NCI-H510A treated with DMSO at 0.1 percent for 48 hours (cell line): ENCODE results near the gene RAB24.
"Not testable (repeated sequence)": the region's sequence is repeated elsewhere in the genome, so short reads cannot be mapped to it uniquely, and the experiment has no call there.

Source experiments
- DNase-seq: peaks from one replicate; lab custom pipeline; 2025; lab: John Stamatoyannopoulos, UW

The RAB24 gene

GRCh38 chr5:177293819-177294581 lies 9.5 kb downstream of the RAB24 start:
- no peak for DNase-seq

- no peak for DNase-seq
These were observed 11.8 kb downstream of the RAB24 start for GRCh38 chr5:177291735-177292134.

- DNase-seq: no peak
These were observed 12.5 kb downstream of the RAB24 start for GRCh38 chr5:177290816-177291596.

GRCh38 chr5:177288191-177288590 lies 15.3 kb downstream of the RAB24 start:
- no peak for DNase-seq

- DNase-seq: no peak
These were observed 26.6 kb downstream of the RAB24 start for GRCh38 chr5:177276886-177277285.

- no peak for DNase-seq
These were observed 27.6 kb downstream of the RAB24 start for GRCh38 chr5:177275883-177276282.

- no peak for DNase-seq
These were observed 32.4 kb downstream of the RAB24 start for GRCh38 chr5:177271113-177271512.

- no peak for DNase-seq
These were observed 32.9 kb downstream of the RAB24 start for GRCh38 chr5:177270653-177271052.

GRCh38 chr5:177269976-177270375 lies 33.5 kb downstream of the RAB24 start:
- DNase-seq: no peak

GRCh38 chr5:177269232-177269895 lies 34.2 kb downstream of the RAB24 start:
- no peak for DNase-seq

GRCh38 chr5:177265395-177265794 lies 38.1 kb downstream of the RAB24 start:
- no peak for DNase-seq

- no peak for DNase-seq
These were observed 39.3 kb downstream of the RAB24 start for GRCh38 chr5:177264178-177264577.

GRCh38 chr5:177261510-177261909 lies 42.0 kb downstream of the RAB24 start:
- no peak for DNase-seq

- no peak for DNase-seq
These were observed 42.6 kb downstream of the RAB24 start for GRCh38 chr5:177260961-177261360.

GRCh38 chr5:177258711-177259110 lies 44.8 kb downstream of the RAB24 start:
- DNase-seq: not testable (repeated sequence)

- no peak for DNase-seq
These were observed 47.2 kb downstream of the RAB24 start for GRCh38 chr5:177256296-177256695.

GRCh38 chr5:177253252-177253651 lies 50.3 kb downstream of the RAB24 start:
- no peak for DNase-seq
